HG03045 (cell line): ENCODE measurements around the gene FAM229B.
A peak's percentile ranks its signal among the peaks of the same experiment; 100 is the strongest.
"Not testable (repeated sequence)": the region's sequence is repeated elsewhere in the genome, so short reads cannot be mapped to it uniquely, and the experiment has no call there.

ENCODE experiments used
- ATAC-seq: cut with Tn5 transposase; IDR thresholded peaks from one replicate; pipeline ENCODE4 v1.9.1; 2021; ENCODE audit warnings: mild to moderate bottlenecking, moderate library complexity; ENCODE audit not compliant: unreplicated experiment

Gene FAM229B, protein sequence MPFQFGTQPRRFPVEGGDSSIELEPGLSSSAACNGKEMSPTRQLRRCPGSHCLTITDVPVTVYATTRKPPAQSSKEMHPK

DNA sequence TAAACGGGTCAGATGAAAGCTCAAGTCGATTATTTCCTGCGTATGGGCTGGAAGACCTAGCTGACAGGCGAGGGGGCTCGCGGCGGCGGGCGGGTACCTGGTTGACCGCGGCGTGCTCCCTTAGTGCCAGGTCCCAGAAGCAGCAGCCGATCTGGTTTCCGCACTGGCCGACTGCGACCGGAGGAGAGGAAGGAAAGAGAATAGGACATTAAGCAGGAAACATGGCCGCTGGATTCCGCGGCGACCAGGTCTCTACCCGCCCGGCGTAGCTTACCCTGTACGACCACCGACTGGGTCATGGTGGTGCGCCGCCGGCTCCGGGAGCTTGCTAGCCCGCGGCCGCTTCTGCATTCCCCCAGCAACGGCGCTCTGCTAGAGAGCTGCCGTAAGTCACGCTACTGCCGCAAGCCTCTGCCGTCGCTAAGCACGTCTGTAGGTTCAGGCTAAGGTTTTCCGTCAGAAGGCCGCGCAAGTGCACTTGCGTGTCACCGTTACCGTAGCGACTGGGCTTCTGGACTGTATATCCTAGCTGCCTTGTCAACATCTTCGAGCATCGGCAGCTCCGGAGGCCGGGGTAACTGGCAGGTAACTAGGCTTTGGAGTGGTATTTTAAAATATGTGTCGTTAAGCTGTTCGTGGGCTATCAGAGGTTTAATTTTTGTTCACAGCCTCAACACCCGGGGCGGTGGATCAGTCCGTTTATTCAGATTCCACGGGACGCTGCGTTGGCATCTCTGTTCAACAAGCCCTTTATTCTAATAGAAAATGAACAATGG is at the start of gene FAM229B, which contains the start of gene TUBE1:
Gene FAM229B, plus strand, starts transcription at position 456 of the 776 bp plus-strand sequence. CDS start 11,693 bp downstream, outside the sequence.
Gene TUBE1, minus strand, starts transcription at position 347 of the 776 bp plus-strand sequence. Its CDS starts 48 bp downstream, at position 299.
- peak; percentile 98 for ATAC-seq

DNA sequence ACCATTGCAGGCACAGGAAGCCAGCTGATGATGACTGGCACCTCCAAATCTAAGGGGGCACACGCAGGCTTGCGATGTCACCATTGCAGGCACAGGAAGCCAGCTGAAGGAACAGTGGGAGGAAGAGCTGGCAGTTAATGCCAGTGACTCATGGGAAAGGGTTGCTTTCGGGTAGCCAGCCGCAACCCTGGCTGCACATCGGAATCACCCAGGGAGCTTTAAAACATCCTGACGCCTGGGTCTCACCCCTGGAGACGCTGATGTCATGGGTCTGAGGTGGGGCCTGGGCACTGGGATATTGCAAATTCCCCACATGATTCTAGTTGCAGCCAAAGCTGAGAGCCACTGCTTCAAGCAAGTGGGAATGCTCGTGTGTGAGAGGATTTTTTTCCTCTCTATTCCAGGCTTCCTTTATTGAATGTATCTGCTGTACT is 49.6 kb upstream of the FAM229B start:
- no peak for ATAC-seq

DNA sequence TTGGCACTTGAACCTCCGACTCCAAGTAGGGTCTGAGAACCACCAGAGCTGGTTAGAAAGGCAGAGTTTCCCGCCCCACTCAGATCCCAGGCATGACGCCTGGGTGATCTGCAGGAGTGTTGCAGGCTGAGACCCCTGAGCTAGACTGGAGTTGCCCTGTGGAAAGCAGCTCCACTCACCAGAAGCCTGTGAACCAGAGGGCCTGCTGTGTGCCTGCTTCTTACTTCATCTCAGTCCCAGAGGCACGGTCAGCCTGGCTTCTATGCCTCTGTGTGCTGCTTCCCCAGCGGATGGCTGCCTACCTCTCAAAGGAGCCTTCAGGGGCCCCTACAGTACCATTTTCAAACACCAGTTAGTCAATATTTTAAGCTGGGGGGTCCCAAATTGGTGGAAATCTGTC is 49.1 kb upstream of the FAM229B start:
- ATAC-seq = no peak

DNA sequence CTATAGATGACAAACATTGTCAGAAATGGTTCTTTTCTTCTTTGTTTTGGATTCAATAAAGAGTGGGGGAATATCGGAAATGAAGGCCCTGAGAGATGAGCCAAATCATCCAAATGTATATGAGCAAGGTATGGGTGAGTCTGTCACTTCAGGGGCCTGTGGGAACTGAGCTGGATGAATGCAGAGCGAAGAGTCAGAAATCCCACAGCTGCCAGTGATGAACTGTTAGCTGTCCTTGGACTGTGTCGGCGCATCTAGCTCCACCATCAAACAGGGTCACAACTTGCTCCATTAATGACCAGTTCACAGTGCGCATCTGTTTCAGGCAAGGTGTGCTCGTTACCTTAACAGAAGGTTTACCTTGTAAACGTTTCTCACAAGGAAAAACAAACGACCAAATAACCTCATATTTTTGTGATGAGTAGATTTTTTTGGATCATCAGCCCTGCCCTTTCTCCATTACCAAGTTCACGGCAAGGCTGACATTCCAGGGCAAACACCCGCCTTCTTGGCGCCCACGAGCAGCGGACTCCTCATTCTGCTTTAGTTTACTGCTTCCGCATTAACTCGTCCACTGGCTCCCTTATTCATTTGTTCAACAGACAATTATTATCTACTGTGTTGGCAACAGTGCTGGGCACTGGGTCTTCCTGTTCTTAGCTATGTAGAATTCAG is 48.5 kb upstream of the FAM229B start:
- ATAC-seq = no peak

DNA sequence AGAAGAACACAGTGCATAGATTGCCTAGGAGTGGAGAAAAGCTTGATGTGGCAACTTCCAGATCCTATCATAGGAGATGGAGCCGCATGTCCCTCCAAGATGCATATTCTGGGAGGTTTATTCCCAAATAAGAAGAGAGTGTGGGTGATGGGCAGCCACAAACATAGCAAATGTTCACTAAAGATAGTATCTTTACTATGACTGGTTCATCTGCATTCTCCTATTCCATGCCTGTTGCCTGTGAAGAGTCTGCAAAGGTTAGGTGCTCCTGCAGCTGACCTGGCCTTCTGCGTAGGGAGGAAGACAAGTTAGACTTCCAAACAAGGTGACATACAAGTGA is 48.0 kb upstream of the FAM229B start:
- no peak for ATAC-seq

DNA sequence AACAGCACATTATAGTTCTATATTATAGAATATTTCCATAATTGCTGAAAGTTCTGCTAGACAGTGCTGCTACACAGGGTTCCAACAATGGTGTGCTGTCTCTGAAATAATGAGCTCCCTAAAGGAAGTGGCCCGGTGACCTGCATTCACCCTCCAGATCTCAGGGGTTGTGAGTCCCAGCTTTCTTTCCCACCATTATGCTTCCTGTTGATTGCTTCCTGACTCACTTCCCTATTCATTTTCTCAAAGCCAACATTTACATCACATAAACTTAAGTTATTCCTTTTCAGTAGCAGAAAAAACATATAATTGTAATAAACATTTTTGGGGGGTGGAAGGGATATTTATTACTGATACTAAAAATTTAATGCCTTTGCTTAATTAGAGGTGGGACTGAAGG is 46.4 kb upstream of the FAM229B start:
- ATAC-seq = no peak

DNA sequence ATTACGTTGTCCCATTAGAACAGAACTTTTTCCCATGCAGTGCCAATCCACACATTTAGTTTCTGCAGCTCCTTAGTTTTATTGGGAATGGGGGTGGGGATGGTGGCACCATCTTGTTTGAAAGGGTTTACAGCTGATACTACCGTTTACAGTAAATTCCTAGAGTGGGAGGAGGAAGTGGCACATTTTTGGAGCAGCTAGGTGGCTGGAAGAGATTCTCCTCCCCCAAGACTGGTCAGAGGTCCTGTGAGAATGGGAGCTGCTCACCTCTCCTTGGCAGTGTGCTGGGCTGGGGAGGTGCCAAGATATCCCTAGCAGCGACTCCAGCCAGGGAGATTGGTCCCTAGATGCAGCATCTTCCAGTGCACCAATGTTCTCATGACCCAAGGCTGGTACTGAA is 45.9 kb upstream of the FAM229B start:
- ATAC-seq = no peak

DNA sequence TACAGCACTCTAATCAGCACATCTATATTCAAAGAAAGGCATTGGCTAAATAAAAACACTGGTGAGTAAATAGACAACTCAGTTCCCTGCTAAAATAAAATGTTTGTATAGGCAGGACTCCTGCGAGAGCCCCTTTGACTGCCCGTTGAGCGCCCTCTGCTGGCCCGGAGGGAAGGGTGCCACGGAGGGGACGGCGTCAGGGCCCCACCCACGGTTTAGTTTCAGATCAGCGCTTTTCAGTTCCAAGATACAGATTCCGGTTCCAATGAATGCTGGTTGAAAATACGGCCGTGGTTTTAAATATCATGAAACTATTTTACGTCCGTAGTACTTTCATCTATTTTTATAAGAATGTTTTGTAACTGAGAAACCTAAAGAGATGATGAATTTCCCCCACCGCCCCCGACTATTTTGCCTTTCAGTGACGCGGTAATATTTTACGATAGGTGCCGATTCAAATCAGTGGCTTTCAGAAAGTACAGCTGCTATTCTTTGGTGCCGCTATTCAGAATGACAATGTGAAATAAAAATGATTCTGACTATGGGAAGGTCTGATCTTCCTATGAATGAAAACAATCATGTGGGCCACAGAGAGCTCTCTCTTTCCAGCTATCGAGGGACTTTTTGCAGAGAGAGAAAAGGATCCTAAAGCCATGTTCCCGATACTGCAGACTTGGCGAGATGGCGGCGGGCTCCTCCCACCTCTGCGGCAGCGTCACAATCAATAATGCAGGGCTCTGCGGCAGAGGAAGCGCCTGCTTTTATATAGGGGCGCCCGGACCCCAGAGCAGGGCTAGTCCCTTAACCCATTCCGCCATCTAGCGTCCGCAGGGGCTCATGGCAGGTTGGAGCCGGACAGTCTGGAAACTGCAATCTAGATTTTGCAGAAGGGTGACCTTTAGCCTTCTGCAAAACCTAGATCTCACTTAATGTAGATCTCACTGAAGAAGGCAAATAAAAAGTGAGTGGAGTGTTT is 44.1 kb upstream of the FAM229B start:
- peak; percentile 90 for ATAC-seq

DNA sequence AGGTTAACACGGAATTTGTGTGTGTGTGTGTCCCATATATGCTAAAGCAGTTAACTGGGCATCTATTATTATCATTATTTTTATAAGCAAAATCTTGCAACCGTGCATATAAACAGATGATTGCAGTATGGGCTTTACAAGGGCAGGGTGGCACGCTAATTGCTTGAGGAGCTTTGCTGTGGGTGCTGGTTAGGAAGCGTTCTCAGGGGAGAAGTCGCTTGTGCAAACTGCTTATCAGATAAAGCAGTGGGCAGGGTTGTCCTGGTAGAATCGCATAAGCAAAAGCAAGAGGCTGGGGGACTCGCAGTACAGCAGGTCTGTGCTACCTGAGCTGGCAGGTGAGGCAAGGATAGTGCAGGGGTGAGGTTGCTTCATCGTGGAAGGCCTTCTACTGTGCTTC is 43.2 kb upstream of the FAM229B start:
- no peak for ATAC-seq

DNA sequence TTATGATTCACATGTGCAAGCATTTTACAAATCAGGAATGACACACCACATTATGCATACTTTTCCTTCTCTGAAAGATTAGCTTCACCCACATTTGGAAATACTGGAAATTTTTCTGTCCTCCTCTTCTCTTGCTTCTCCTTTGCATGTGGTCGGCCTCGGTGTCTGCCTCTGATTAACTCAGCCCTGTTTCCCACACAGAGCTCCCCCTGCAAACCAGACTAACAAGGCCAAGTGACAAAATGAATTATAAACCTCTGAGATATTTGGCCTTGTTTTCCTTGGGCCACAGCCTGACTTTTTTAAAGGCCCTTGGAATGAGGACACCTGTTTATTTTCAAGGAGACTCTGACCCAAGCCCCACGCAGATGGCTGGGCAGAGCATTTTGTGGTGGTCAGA is 42.5 kb upstream of the FAM229B start:
- no peak for ATAC-seq

DNA sequence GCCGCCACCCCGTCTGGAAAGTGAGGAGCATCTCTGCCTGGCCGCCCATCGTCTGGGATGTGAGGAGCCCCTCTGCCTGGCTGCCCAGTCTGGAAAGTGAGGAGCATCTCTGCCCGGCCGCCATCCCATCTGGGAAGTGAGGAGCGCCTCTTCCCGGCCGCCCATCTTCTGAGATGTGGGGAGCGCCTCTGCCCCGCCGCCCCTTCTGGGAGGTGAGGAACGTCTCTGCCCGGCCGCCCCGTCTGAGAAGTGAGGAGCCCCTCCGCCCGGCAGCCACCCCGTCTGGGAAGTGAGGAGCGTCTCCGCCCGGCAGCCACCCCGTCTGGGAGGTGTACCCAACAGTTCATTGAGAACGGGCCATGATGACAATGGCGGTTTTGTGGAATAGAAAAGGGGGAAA is 39.9 kb upstream of the FAM229B start:
- ATAC-seq = not testable (repeated sequence)

DNA sequence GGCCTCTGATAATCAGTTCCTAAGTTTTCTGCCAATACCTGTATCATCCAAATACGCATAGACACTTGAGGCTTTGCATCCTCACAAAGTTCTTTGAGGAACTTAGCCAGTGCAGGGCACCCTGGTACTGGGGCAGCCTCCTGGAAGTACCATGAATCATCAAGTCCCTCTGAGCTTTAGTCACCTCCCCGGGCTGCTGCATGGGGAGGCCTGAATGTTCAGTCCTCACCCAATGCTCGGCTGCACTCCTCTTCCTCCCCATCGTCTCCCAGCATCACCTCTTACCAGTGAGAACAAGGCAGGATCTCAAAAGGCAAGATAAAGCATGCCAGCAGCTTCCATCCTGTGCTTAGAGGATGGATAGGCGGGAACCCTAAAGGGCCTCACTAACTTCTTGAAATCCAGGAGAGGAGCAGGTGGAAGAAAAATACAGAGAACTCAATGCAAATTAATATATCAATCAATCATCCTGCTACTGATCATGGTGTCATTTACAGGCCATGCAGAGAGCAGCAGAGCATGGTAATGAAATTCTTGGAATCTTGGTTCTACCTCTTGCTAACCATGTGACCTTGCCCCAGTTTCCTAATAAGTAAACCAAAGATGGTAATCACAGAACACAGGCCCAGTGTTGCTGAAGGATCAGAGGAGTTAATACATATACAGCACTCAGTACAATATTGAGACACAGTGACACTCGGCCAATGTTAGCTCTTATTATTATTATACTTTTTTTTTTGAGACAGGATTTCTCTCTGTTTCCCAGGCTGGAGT is 38.2 kb upstream of the FAM229B start:
- no peak for ATAC-seq

DNA sequence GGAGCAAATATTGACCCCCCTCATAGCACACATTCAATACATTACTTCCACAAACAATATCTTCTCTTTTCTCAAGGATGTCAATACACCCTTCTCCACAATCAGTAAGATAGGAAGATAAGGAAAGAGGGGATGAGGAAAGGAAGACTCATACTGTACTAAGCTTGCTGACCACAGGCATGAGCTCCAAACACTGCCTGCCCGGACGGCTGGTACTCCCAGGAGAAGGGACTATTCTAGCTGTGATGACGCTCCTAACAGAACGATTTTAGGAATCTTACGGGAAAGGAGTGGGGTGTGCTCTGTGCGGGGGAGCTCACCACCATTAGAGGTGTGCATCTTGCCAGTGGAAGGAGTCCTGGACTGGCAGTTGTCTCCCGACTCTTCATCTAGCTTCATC is 37.4 kb upstream of the FAM229B start:
- no peak for ATAC-seq

DNA sequence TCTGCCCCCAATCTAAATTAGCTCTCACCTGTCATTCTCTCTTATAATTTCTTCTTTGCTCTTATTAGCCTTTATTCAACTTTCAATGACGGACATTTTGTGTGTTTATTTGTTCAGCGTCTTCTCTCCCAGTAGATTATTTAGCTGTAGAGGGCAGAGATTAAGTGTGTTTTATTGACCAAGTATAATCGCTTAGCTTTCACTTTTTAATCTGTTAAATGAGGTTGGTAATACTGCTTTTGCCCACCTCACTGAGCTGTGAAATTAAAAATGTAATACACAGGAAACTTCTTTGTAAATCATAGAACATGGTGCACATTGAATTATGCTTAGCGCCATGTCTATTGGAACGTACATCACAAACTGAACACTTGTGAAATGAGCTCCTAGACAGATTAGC is 37.0 kb upstream of the FAM229B start:
- ATAC-seq = no peak

DNA sequence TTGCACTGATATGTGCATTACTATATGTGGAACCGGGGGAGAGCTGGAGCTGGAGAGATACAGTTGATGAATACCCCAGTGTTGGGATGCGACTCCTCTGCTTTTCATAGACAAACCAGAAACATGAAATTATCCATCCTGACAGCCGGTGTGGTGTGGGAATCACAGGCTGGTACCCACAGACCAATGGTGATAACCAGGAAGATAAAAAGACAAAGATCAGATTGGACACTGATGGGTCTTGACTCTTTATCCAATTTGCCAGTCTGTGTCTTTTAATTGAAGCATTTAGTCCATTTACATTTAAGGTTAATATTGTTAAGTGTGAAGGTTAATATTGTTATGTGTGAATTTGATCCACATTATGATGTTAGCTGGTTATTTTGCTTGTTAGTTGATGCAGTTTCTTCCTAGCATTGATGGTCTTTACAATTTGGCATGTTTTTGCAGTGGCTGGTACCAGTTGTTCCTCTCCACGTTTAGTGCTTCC is 36.1 kb upstream of the FAM229B start:
- not testable (repeated sequence) for ATAC-seq

DNA sequence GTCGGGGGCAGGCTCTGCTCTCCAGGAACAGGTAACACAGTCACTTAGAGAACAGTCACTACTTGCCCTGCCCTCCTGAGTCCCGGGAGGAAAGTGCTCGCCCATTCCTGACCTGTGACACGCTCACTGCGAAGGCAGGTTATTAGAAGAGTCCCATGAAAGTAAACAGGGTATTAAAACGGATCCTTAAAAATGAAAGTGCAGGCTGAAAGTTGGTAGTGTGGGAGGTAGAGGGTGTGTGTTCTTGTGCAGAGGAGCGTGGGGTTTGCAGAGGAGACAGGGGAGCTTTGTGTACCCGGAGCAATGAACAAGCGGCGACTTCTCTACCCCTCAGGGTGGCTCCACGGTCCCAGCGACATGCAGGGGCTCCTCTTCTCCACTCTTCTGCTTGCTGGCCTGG is 33.4 kb upstream of the FAM229B start, which contains the start of gene CCN6:
Gene CCN6, plus strand, starts transcription at position 104 of the 400 bp plus-strand sequence. Its CDS starts 254 bp downstream, at position 358.
- ATAC-seq = no peak

DNA sequence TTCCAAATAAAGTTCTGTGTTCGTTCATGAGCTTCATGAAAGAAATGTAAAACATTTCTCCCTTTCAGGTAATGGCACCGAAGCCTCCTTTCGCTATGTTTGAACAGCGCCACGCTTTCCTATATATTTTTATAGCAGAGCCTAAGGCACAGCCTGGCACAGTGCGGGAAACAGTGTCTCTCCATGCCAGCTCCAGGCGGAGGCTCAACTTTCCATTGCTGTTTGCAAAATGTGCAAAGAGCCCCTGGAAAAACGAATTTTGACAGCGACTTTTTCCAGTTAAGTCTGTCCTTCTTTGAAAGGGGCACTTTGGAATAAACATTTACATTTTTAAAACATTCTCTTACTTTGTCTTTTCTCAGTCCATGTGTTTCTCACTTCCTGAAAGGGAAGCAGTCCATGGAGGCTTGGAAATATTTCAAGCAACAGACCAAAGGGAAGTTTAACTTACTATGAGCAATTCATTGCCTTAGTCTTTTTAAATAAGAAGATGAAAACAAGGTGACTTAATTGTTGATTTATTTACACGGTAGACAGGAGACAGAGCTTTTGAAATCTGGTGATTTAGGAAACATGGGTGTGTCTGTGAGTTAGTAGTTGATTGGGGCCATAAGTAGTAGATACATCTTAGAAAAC is 32.7 kb upstream of the FAM229B start:
- no peak for ATAC-seq

DNA sequence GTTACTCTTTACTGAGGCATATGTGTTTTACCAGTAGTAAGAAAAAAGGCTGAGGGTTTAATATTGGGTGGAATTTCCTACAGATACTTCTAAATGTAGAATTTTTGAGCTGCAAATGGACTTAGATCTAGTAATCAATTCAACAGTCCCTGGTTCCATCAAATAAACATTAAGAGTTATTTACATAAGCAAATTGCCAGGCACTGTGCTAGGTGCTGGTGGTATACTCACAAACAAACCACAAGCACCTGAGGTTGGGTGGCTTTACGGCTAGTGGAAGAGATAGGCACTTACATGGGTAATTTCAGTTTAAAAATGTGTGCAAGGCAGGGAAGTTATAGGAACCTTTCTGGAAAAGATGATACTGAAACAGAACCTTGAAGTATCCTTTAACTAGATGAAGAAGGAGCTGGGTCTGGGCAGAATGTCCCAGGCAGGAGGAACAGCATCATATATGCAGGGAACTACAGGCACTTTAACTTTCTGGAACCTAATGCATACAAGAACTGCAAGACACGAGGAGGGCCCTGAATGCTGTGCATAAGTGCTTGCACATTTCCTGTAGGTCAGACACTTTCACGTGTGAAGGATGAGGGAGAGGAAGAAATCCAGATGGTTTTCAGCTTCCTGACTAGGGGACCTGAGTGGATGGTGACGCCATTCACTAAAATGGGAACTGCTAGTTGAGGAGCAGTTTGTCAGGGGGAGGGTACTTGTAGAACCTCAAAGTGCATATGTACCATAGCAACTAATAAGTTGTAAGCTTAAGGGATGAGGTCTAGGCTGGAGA is 29.0 kb upstream of the FAM229B start:
- ATAC-seq = no peak

DNA sequence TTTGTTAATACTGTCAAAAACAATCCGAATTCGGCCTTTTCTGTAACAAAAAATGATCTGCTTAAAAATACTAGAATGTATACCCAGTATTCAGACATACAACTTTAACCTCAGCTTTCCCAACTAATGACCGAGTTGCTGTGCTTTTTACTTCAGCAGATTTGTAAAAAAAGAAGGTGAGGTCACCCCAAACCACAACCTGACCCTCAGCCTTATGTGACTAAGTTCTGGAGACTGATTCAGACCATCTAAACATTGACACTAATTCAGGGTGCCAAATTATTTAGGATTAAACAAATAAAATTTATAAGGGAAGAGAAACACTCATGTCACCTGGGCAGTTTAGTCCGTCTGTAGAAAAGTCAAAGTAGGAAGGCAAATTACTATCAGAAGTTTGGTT is 25.8 kb upstream of the FAM229B start:
- no peak for ATAC-seq
